22Rv1 (cell line): ENCODE data around the gene PROM1.

Experiments used
- H3K27ac ChIP-seq: fragments of 450-650 bp; 2 replicates; pipeline ENCODE4 v1.5.1; 2017
- ZFX ChIP-seq: fragments of 450-650 bp; IDR thresholded peaks from 2 replicates; pipeline ENCODE4 v1.6.1; 2017; ENCODE audit warnings: antibody characterized with exemption, borderline replicate concordance
- TF ChIP-seq, protein P1 (sequence below): fragments of 450-650 bp; IDR thresholded peaks from 2 replicates; pipeline ENCODE4 v1.5.1; 2017; ENCODE audit warnings: mild to moderate bottlenecking

The PROM1 gene

DNA sequence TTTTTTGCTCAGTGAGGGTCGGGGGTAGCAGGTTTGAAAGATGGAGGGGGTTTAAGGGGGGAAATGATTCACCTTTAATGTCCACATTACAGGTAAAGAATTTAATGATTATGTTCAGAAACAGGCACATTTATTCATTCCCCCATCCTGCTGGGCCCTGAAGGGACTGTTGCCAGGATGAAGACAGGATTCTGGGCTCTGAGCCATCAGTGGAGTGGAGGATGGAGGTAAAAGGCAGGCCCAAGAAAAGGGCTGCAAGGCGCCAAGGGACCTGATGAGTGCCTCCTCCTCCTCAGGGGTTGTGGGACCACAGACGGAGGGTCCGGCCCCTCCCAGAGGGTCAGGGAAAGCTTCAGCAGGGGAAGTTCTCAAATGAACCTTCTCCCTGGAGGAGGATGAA, 40.4 kb upstream of the PROM1 start:
- TF ChIP-seq, protein P1, sequence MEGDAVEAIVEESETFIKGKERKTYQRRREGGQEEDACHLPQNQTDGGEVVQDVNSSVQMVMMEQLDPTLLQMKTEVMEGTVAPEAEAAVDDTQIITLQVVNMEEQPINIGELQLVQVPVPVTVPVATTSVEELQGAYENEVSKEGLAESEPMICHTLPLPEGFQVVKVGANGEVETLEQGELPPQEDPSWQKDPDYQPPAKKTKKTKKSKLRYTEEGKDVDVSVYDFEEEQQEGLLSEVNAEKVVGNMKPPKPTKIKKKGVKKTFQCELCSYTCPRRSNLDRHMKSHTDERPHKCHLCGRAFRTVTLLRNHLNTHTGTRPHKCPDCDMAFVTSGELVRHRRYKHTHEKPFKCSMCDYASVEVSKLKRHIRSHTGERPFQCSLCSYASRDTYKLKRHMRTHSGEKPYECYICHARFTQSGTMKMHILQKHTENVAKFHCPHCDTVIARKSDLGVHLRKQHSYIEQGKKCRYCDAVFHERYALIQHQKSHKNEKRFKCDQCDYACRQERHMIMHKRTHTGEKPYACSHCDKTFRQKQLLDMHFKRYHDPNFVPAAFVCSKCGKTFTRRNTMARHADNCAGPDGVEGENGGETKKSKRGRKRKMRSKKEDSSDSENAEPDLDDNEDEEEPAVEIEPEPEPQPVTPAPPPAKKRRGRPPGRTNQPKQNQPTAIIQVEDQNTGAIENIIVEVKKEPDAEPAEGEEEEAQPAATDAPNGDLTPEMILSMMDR: no peak
- no peak for TF ChIP-seq ZFX
- no peak overlapping the region for H3K27ac ChIP-seq

DNA sequence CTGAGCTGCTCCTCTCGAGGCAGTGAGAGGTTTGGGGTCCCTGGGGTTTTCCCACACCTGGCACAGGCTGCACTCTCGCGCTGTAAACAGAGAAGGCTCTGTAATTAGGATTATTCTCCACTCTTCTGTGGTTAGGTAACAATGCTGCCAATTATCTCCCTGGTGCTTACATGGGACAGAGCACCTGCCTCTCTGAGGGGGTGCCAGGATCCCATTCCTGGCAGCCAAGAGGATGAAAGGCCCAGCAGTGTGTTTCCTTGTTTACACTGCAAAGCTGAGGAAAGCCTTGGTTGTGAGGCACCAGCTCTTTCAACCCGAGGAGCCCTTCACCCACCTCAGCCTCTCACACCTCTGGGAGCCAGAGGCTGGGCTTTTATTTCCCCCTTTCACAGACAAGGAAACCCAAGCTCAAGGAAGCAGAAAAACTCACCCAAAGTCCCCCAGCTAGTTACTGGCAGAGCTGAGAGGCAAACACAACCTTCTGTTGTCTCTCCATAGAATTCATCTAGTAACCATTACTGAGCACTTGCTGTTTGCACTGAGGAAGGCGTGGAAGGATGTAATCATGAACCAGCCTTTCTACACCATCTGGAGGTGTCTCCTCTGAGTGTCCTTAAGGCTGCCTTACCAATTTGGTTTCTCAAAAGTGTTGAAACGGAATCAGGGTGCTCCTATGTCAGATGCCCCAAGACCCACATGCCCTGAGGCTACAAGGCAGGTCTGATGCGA, 39.7 kb upstream of the PROM1 start:
- TF ChIP-seq ZFX: no peak
- TF ChIP-seq, protein P1: no peak
- no peak overlapping the region for H3K27ac ChIP-seq

DNA sequence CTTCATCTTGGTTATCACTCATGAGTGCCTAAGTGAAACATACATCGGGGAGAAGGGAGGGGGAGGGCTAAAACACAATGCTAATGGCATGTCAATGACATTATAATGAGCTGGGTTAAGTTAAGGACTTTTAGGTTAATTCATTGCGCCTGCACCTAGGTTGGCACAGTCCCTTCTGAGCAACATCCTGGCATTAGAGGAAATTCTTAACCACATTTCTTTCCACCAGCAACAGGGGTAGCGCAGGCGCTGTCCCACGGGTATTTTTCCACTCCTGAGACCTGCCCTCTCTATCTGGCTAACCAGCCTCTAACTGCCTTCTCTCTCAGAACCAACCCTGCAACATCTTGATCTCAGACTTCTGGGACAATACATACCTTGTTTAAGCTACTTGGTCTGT, 39.0 kb upstream of the PROM1 start:
- H3K27ac ChIP-seq: no peak overlapping the region
- TF ChIP-seq, protein P1: no peak
- TF ChIP-seq ZFX: no peak

DNA sequence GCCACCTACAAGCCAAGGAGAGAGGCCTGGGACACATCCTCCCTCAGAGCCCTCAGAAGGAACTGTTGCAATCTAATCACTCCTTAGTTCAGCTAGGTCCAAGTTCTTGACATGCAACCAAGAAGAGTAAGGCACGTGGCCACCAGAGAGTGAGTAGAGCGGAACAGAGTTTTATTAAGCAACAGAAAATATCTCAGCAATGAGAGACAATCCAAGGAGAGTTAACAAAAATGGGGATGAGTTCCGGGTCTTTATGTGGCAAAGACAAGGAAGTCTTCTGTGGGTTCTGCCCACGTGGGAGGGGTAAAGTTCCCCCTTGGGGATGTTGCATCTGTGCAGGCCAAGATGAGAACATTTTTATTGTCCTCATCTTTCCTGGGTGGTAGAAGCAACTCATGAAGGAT, 38.5 kb upstream of the PROM1 start:
- no peak overlapping the region for H3K27ac ChIP-seq
- TF ChIP-seq ZFX: no peak
- TF ChIP-seq, protein P1: no peak

DNA sequence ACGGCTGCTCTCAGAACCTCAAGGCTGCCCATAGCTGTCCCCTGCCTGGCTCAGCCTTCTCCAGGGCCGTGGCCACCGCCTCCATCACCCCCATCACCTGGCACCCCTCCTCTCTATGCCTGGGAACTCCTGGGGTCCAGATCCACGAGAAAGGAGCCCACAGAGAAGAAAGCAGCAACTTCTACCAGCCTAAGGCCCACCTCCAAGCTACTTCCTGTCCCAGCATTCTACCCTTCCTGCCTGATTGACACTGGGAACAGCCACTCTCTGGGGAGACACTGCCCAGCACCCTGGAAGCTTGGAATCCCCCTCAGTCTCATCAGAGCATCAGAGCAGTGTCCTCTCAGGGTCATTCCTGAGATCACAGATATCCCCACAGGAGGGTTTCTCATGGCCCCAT, 36.9 kb upstream of the PROM1 start:
- no peak overlapping the region for H3K27ac ChIP-seq
- no peak for TF ChIP-seq ZFX
- TF ChIP-seq, protein P1: no peak

DNA sequence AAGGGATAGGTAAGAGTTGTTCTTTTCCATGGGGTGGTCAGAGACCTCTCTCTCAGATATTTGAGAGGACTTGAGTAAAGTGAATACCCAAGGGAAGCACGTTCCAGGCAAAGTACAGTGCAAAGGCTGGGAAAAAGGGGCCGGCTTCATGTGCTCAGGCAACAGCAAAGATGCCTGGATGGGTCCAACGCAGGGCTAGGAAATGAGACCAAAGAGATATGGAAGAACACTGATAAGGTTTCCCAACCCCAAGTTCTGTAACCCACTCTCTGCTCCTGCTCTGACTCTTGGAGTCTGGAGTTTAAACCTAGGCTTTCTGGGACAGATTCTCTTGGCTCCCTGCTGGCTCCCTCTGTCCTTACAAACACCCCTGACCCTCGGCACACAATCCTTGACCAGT, 36.2 kb upstream of the PROM1 start:
- TF ChIP-seq, protein P1: no peak
- no peak for TF ChIP-seq ZFX
- no peak overlapping the region for H3K27ac ChIP-seq

DNA sequence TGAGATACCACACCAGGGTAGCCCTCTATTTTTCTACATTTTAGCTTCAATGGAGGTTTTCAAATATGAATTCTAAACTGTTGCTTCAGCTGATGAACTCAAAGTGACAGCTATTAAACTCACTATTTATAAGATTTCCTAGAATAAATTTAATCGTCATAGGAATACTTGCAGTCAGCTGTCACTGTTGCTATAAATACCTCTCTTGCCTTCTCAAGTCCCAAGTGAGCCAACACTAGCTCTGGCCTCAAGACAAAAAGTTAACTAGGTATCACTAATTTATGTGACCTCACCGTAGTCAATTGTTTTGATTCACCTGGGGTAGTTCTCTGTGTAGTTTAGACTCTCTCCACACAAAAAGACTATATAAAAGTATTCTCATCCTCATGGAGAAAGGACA, 34.3 kb upstream of the PROM1 start:
- no peak for TF ChIP-seq ZFX
- TF ChIP-seq, protein P1: no peak
- H3K27ac ChIP-seq: no peak overlapping the region
